Measurements from ENCODE around the gene AJAP1. TPM values are rescaled to one million over a fixed set of nuclear protein-coding genes. Genes with fewer than 3 reads are reported as not detected.

The AJAP1 gene
- total RNA-seq, 1 donor from 2014 or later = 6.9 TPM

GRCh38 chr1:4621646-4622045 lies 32.8 kb upstream of the AJAP1 start:
- TF ChIP-seq, protein P1, sequence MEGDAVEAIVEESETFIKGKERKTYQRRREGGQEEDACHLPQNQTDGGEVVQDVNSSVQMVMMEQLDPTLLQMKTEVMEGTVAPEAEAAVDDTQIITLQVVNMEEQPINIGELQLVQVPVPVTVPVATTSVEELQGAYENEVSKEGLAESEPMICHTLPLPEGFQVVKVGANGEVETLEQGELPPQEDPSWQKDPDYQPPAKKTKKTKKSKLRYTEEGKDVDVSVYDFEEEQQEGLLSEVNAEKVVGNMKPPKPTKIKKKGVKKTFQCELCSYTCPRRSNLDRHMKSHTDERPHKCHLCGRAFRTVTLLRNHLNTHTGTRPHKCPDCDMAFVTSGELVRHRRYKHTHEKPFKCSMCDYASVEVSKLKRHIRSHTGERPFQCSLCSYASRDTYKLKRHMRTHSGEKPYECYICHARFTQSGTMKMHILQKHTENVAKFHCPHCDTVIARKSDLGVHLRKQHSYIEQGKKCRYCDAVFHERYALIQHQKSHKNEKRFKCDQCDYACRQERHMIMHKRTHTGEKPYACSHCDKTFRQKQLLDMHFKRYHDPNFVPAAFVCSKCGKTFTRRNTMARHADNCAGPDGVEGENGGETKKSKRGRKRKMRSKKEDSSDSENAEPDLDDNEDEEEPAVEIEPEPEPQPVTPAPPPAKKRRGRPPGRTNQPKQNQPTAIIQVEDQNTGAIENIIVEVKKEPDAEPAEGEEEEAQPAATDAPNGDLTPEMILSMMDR (IDR thresholded peaks at IDR 0.05) = no peak
- H3K4me3 ChIP-seq = no peak overlapping the region
- no peaks in the 10 kb centered on the region for H3K36me3 ChIP-seq
- no peak for DNase-seq (ENCODE audit: low spot score in 2 of 2)
- no peak overlapping the region for H3K27ac ChIP-seq
- H3K27me3 ChIP-seq = no peaks in the 10 kb centered on the region
- no peaks in the 10 kb centered on the region for H3K4me1 ChIP-seq
- no peaks in the 10 kb centered on the region for H3K9me3 ChIP-seq
- intact Hi-C loops (cut with DNase I) = no loop called here

DNA sequence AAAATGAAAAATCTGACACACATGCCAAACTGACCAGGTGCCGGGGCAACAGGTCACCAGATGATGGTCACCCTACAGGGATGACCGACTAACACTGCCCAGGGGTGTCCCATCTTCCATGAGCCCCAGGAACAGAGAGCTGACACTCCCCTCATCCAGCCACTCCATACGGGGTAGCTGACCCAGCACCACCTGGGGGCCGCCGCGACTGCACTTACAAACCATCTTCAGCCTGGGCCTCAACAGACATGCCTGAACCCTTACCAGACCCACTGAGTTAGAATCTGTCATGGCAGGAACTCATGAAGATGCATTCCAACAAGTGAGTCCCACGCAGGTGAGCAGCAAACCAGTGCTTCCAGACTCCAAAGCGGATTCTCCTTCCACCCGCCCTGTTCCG lies 31.6 kb upstream of the AJAP1 start:
- Histone ChIP-seq H3K27ac (no peak overlapping the region), H3K27me3 (no peaks in the 10 kb centered on the region), H3K9me3 (no peaks in the 10 kb centered on the region), H3K4me1 (no peaks in the 10 kb centered on the region), H3K4me3 (no peak overlapping the region), H3K36me3 (no peaks in the 10 kb centered on the region)
- intact Hi-C loops (cut with DNase I) = no loop called here
- no peak for DNase-seq (ENCODE audit: low spot score in 2 of 2)
- TF ChIP-seq, protein P1 (IDR thresholded peaks at IDR 0.05) = no peak

- intact Hi-C loops (cut with DNase I) = no loop called here
- no peaks in the 10 kb centered on the region for H3K36me3 ChIP-seq
- no peaks in the 10 kb centered on the region for H3K4me1 ChIP-seq
- DNase-seq (ENCODE audit: low spot score in 2 of 2) = no peak
- H3K9me3 ChIP-seq = no peaks in the 10 kb centered on the region
- no peak overlapping the region for H3K27ac ChIP-seq
- H3K27me3 ChIP-seq = no peaks in the 10 kb centered on the region
- TF ChIP-seq, protein P1 (IDR thresholded peaks at IDR 0.05) = no peak
- no peak overlapping the region for H3K4me3 ChIP-seq
These were observed 30.2 kb upstream of the AJAP1 start for GRCh38 chr1:4624141-4624715.

DNA sequence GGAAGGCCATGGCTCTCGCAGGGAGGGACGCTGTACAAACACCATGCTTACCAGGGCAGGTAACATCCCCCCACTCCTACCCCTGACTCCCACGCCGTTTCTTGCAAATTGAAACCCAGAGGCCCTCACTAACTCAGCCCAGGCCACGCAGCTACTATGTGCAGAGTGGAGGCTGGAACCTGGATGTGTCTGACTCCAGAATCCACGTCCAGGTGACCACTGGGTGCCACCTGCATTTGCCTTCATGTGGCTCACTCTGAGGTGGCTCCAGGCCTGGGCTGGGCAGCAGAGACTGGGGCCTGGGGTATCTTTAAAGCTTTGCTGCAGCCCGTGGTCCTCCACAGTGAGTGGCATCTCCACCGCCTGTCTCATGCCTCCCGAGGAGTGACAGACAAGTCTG lies 29.6 kb upstream of the AJAP1 start:
- no peak for DNase-seq (ENCODE audit: low spot score in 2 of 2)
- TF ChIP-seq, protein P1 (IDR thresholded peaks at IDR 0.05) = no peak
- H3K4me3 ChIP-seq = no peak overlapping the region
- intact Hi-C loops (cut with DNase I) = no loop called here
- no peaks in the 10 kb centered on the region for H3K4me1 ChIP-seq
- H3K27ac ChIP-seq = no peak overlapping the region
- H3K9me3 ChIP-seq = no peaks in the 10 kb centered on the region
- H3K36me3 ChIP-seq = no peaks in the 10 kb centered on the region
- H3K27me3 ChIP-seq = no peaks in the 10 kb centered on the region

GRCh38 chr1:4626061-4626460 lies 28.3 kb upstream of the AJAP1 start:
- no peak for DNase-seq (ENCODE audit: low spot score in 2 of 2)
- TF ChIP-seq, protein P1 (IDR thresholded peaks at IDR 0.05) = no peak
- Histone ChIP-seq H3K36me3 (no peaks in the 10 kb centered on the region), H3K27me3 (no peaks in the 10 kb centered on the region), H3K4me1 (no peaks in the 10 kb centered on the region), H3K27ac (no peak overlapping the region), H3K9me3 (no peaks in the 10 kb centered on the region), H3K4me3 (no peak overlapping the region)
- intact Hi-C loops (cut with DNase I) = no loop called here

All from ascending aorta (tissue), 2 donors.